Fibroblast of pulmonary artery (primary cell): ENCODE results near the gene CAST.

Experiments
- DNase-seq: peaks from one replicate; pipeline ENCODE4 v3.0.0-alpha.2; 2010; ENCODE audit warnings: low read depth
- H3K4me3 ChIP-seq: replicated peaks from 2 replicates; pipeline ENCODE4 v1.5.1; 2011; ENCODE audit warnings: low read depth, mild to moderate bottlenecking, control low read depth, low read length, moderate library complexity
- TF ChIP-seq, protein P1 (sequence below): IDR thresholded peaks from 2 replicates; pipeline ENCODE4 v1.5.1; 2011; ENCODE audit warnings: mild to moderate bottlenecking, control low read depth, low read length, inconsistent platforms; ENCODE audit errors: missing control alignments

Gene CAST

GRCh38 chr5:96636046-96636445 is 26.1 kb upstream of the CAST start:
- no peak overlapping the region for H3K4me3 ChIP-seq
- no peak for DNase-seq
- TF ChIP-seq, protein P1, sequence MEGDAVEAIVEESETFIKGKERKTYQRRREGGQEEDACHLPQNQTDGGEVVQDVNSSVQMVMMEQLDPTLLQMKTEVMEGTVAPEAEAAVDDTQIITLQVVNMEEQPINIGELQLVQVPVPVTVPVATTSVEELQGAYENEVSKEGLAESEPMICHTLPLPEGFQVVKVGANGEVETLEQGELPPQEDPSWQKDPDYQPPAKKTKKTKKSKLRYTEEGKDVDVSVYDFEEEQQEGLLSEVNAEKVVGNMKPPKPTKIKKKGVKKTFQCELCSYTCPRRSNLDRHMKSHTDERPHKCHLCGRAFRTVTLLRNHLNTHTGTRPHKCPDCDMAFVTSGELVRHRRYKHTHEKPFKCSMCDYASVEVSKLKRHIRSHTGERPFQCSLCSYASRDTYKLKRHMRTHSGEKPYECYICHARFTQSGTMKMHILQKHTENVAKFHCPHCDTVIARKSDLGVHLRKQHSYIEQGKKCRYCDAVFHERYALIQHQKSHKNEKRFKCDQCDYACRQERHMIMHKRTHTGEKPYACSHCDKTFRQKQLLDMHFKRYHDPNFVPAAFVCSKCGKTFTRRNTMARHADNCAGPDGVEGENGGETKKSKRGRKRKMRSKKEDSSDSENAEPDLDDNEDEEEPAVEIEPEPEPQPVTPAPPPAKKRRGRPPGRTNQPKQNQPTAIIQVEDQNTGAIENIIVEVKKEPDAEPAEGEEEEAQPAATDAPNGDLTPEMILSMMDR = no peak

DNA sequence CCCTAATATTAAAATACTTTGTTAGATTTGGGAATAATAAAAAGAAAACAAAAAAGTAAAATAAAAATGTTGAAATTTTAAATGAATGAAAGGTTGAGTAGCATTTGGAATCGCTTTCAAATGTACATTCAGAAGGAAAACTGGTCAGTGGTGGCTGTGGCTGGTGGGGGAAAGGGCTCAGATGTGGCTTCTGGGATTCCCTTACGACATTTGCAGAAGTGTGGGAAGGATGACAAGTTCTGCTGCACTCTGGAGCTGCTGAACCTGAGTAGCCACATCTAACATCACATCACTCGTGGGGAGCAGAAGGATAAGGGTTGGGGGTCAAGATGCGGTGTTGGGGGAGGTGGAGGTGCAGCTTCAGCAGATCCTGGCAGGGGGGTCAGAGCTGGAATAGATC is 25.6 kb upstream of the CAST start:
- TF ChIP-seq, protein P1 = no peak
- no peak for DNase-seq
- H3K4me3 ChIP-seq = no peak overlapping the region

GRCh38 chr5:96637196-96637595 is 25.0 kb upstream of the CAST start:
- no peak overlapping the region for H3K4me3 ChIP-seq
- TF ChIP-seq, protein P1 = no peak
- no peak for DNase-seq

GRCh38 chr5:96638561-96638960 is 23.6 kb upstream of the CAST start:
- DNase-seq = no peak
- TF ChIP-seq, protein P1 = no peak
- no peak overlapping the region for H3K4me3 ChIP-seq

DNA sequence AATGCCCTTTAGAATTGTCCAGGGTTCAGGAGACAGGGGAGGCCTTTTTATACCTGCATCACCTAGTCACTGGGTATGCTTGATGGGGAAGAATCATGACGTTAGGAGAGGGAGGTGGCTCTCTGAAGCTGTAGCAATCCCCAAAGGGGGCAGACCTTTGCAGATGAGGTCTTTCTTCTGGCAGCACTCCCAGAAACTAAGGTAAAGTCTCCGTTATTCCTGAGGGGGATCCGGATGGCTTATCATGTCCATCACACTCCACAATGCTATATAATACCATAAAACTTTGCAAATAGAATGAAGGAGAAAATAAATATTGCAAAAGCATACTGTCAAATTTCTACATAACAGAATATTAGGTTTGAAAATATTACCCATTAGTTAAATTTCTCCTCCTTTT is 21.5 kb upstream of the CAST start:
- no peak overlapping the region for H3K4me3 ChIP-seq
- DNase-seq = no peak
- TF ChIP-seq, protein P1 = no peak

GRCh38 chr5:96641368-96642280 is 20.6 kb upstream of the CAST start:
- TF ChIP-seq, protein P1 = no peak
- no peak for DNase-seq
- H3K4me3 ChIP-seq = no peak overlapping the region

GRCh38 chr5:96642281-96642640 is 19.9 kb upstream of the CAST start:
- H3K4me3 ChIP-seq = no peak overlapping the region
- DNase-seq = no peak
- TF ChIP-seq, protein P1 = no peak
